ENCODE measurements around the gene CNTNAP2. TPM values are rescaled to one million over a fixed set of nuclear protein-coding genes. Genes with fewer than 3 reads are reported as not detected.

The CNTNAP2 gene
- total and polyA plus RNA-seq, 2 donors (not counting 1 experiment from before 2014, with no cell fraction given) = not detected

- Histone ChIP-seq H3K4me2 (ENCODE audit: extremely low read depth, insufficient read depth, low read length) (no peak overlapping the region), H3K79me2 (ENCODE audit: control insufficient read depth, insufficient read depth, low read length) (no peaks in the 10 kb centered on the region), H3K27me3 (ENCODE audit: control insufficient read depth, insufficient read depth, low read length) (no peaks in the 10 kb centered on the region), H3K9me3 (ENCODE audit: control insufficient read depth, insufficient read depth, low read depth, low read length) (no peaks in the 10 kb centered on the region), H3K4me1 (ENCODE audit: control insufficient read depth, extremely low read depth, insufficient read depth, low read length) (no peaks in the 10 kb centered on the region), H3K36me3 (ENCODE audit: control insufficient read depth, insufficient read depth, low read length) (no peaks in the 10 kb centered on the region), H3K9ac (ENCODE audit: insufficient read depth, low read length) (no peak overlapping the region), H4K20me1 (ENCODE audit: control insufficient read depth, extremely low read depth, insufficient read depth, low read length) (no peaks in the 10 kb centered on the region), H2AFZ (ENCODE audit: low read length) (no peak overlapping the region), H3K4me3 (replicated peaks in 1 of 4; ENCODE audit: control extremely low read depth in 1 of 4, insufficient read depth in 1 of 4, low read depth in 3 of 4, low read length in 4 of 4) (no peak overlapping the region), H3K27ac (ENCODE audit: insufficient read depth, low read length) (no peak overlapping the region)
- no peak for TF ChIP-seq EZH2 (IDR thresholded peaks at IDR 0.05; ENCODE audit: low read length, missing control alignments)
- no peak for TF ChIP-seq CTCF (conservative IDR thresholded peaks at IDR 0.05 in 1 of 2, IDR thresholded peaks at IDR 0.05 in 1 of 2; ENCODE audit: low read depth in 1 of 2, low read length in 2 of 2)
- no peak for DNase-seq (ENCODE audit: low read depth in 2 of 2)
These were observed 1246.5 kb downstream of the CNTNAP2 start for GRCh38 chr7:147363101-147363500.

- Histone ChIP-seq H3K4me1 (ENCODE audit: control insufficient read depth, extremely low read depth, insufficient read depth, low read length) (no peaks in the 10 kb centered on the region), H4K20me1 (ENCODE audit: control insufficient read depth, extremely low read depth, insufficient read depth, low read length) (no peaks in the 10 kb centered on the region), H2AFZ (ENCODE audit: low read length) (no peak overlapping the region), H3K36me3 (ENCODE audit: control insufficient read depth, insufficient read depth, low read length) (no peaks in the 10 kb centered on the region), H3K27ac (ENCODE audit: insufficient read depth, low read length) (no peak overlapping the region), H3K27me3 (ENCODE audit: control insufficient read depth, insufficient read depth, low read length) (no peaks in the 10 kb centered on the region), H3K9ac (ENCODE audit: insufficient read depth, low read length) (no peak overlapping the region), H3K9me3 (ENCODE audit: control insufficient read depth, insufficient read depth, low read depth, low read length) (no peaks in the 10 kb centered on the region), H3K4me3 (replicated peaks in 1 of 4; ENCODE audit: control extremely low read depth in 1 of 4, insufficient read depth in 1 of 4, low read depth in 3 of 4, low read length in 4 of 4) (no peak overlapping the region), H3K4me2 (ENCODE audit: extremely low read depth, insufficient read depth, low read length) (no peak overlapping the region), H3K79me2 (ENCODE audit: control insufficient read depth, insufficient read depth, low read length) (no peaks in the 10 kb centered on the region)
- DNase-seq (ENCODE audit: low read depth in 2 of 2) = no peak
- TF ChIP-seq CTCF (conservative IDR thresholded peaks at IDR 0.05 in 1 of 2, IDR thresholded peaks at IDR 0.05 in 1 of 2; ENCODE audit: low read depth in 1 of 2, low read length in 2 of 2) (no peak), EZH2 (IDR thresholded peaks at IDR 0.05; ENCODE audit: low read length, missing control alignments) (no peak)
These were observed 1259.6 kb downstream of the CNTNAP2 start for GRCh38 chr7:147376192-147376591.

- no peak overlapping the region for H3K4me3 ChIP-seq (replicated peaks in 1 of 4; ENCODE audit: control extremely low read depth in 1 of 4, insufficient read depth in 1 of 4, low read depth in 3 of 4, low read length in 4 of 4)
- H3K27ac ChIP-seq (ENCODE audit: insufficient read depth, low read length) = no peak overlapping the region
- TF ChIP-seq CTCF (conservative IDR thresholded peaks at IDR 0.05 in 1 of 2, IDR thresholded peaks at IDR 0.05 in 1 of 2; ENCODE audit: low read depth in 1 of 2, low read length in 2 of 2) (no peak), EZH2 (IDR thresholded peaks at IDR 0.05; ENCODE audit: low read length, missing control alignments) (no peak)
- H3K9me3 ChIP-seq (ENCODE audit: control insufficient read depth, insufficient read depth, low read depth, low read length) = no peaks in the 10 kb centered on the region
- H3K4me2 ChIP-seq (ENCODE audit: extremely low read depth, insufficient read depth, low read length) = no peak overlapping the region
- no peaks in the 10 kb centered on the region for H3K36me3 ChIP-seq (ENCODE audit: control insufficient read depth, insufficient read depth, low read length)
- H3K9ac ChIP-seq (ENCODE audit: insufficient read depth, low read length) = no peak overlapping the region
- no peak overlapping the region for H2AFZ ChIP-seq (ENCODE audit: low read length)
- no peaks in the 10 kb centered on the region for H4K20me1 ChIP-seq (ENCODE audit: control insufficient read depth, extremely low read depth, insufficient read depth, low read length)
- H3K27me3 ChIP-seq (ENCODE audit: control insufficient read depth, insufficient read depth, low read length) = no peaks in the 10 kb centered on the region
- no peaks in the 10 kb centered on the region for H3K4me1 ChIP-seq (ENCODE audit: control insufficient read depth, extremely low read depth, insufficient read depth, low read length)
- no peak for DNase-seq (ENCODE audit: low read depth in 2 of 2)
- no peaks in the 10 kb centered on the region for H3K79me2 ChIP-seq (ENCODE audit: control insufficient read depth, insufficient read depth, low read length)
These were observed 1264.3 kb downstream of the CNTNAP2 start for GRCh38 chr7:147380926-147381325.

All from fibroblast of lung (primary cell).